Neural cell (in vitro differentiated cells): ENCODE data around the gene VAX1. TPM values are rescaled to one million over a fixed set of nuclear protein-coding genes. Genes with fewer than 3 reads are reported as not detected.

Experiments used
- H2AFZ ChIP-seq: fragments of 200-600, 300-800 bp; sonication (generic), shearing (Covaris generic); 2 replicates; pipeline ENCODE4 v1.6.0; 2014; ENCODE audit warnings: low read depth, mild to moderate bottlenecking, antibody characterized with exemption, low read length, moderate library complexity
- H3F3A ChIP-seq: fragments of 200-600 bp; shearing (Covaris generic); 2 replicates; pipeline ENCODE4 v1.6.1; 2016; ENCODE audit warnings: mild to moderate bottlenecking, moderate library complexity, mixed read lengths, antibody characterized with exemption, low read length; ENCODE audit not compliant: insufficient read depth, poor library complexity, severe bottlenecking
- H3K27ac ChIP-seq: fragments of 200-600, 300-800 bp; sonication (generic), shearing (Covaris generic); 2 replicates; pipeline ENCODE4 v1.5.1; 2014; ENCODE audit warnings: mild to moderate bottlenecking, low read length, moderate library complexity
- H3K27me3 ChIP-seq: fragments of 300-800, 200-600 bp; sonication (generic), shearing (Covaris generic); 2 replicates; pipeline ENCODE4 v1.6.0; 2014; ENCODE audit warnings: mild to moderate bottlenecking, low read depth, low read length, moderate library complexity; ENCODE audit not compliant: insufficient read depth
- H3K36me3 ChIP-seq: fragments of 300-800, 200-600 bp; sonication (generic), shearing (Covaris generic); 2 replicates; pipeline ENCODE4 v1.5.1; 2014; ENCODE audit warnings: mild to moderate bottlenecking, antibody characterized with exemption, low read length, moderate library complexity; ENCODE audit not compliant: insufficient read depth
- H3K4me2 ChIP-seq: fragments of 300-800, 200-600 bp; sonication (generic), shearing (Covaris generic); 2 replicates; pipeline ENCODE4 v1.6.0; 2014; ENCODE audit warnings: mild to moderate bottlenecking, low read length
- H3K4me3 ChIP-seq: fragments of 300-800, 200-600 bp; sonication (generic), shearing (Covaris generic); 2 replicates; pipeline ENCODE4 v1.5.1; 2014; ENCODE audit warnings: mild to moderate bottlenecking, low read length, moderate library complexity
- H3K79me2 ChIP-seq: fragments of 200-600 bp; shearing (Covaris generic); replicated peaks from 2 replicates; pipeline ENCODE4 v1.6.0; 2014; ENCODE audit warnings: mild to moderate bottlenecking, low read length, moderate library complexity; ENCODE audit not compliant: insufficient read depth
- H3K9ac ChIP-seq: fragments of 300-800, 200-600 bp; sonication (generic), shearing (Covaris generic); 2 replicates; pipeline ENCODE4 v1.6.1; 2016; ENCODE audit warnings: mild to moderate bottlenecking, low read length, mixed read lengths
- H3K9me2 ChIP-seq: fragments of 200-600 bp; shearing (Covaris generic); 2 replicates; pipeline ENCODE4 v1.6.1; 2016; ENCODE audit warnings: mild to moderate bottlenecking, low read length, mixed read lengths; ENCODE audit not compliant: insufficient read depth
- H3K9me3 ChIP-seq: fragments of 200-600, 300-800 bp; sonication (generic), shearing (Covaris generic); 2 replicates; pipeline ENCODE4 v1.6.1; 2016; ENCODE audit warnings: mild to moderate bottlenecking, mixed run types, low read length, moderate library complexity, mixed read lengths
- H4K20me1 ChIP-seq: fragments of 200-600 bp; shearing (Covaris generic); 2 replicates; pipeline ENCODE4 v1.6.1; 2016; ENCODE audit warnings: mild to moderate bottlenecking, mixed run types; ENCODE audit not compliant: insufficient read depth
- EP300 ChIP-seq: fragments of 450-650 bp; conservative IDR thresholded peaks from 2 replicates; pipeline ENCODE4 v1.6.1; 2014; ENCODE audit warnings: antibody characterized with exemption, mild to moderate bottlenecking, moderate library complexity; ENCODE audit not compliant: poor library complexity, severe bottlenecking
- EZH2 ChIP-seq: fragments of 200-600, 300-800 bp; shearing (Covaris generic), sonication (generic); IDR thresholded peaks from 2 replicates; pipeline ENCODE4 v1.6.1; 2014; ENCODE audit warnings: antibody characterized with exemption, low read length, borderline replicate concordance, mild to moderate bottlenecking; ENCODE audit not compliant: insufficient read depth, poor library complexity, severe bottlenecking
- MXI1 ChIP-seq: fragments of 450-650 bp; conservative IDR thresholded peaks from 2 replicates; pipeline ENCODE4 v1.6.1; 2014; ENCODE audit warnings: antibody characterized with exemption, mild to moderate bottlenecking; ENCODE audit not compliant: poor library complexity, severe bottlenecking
- POLR2AphosphoS5 ChIP-seq: IDR thresholded peaks from 2 replicates; pipeline ENCODE4 v1.6.1; 2012
- RAD21 ChIP-seq: fragments of 450-650 bp; conservative IDR thresholded peaks from 2 replicates; pipeline ENCODE4 v1.6.1; 2014; ENCODE audit warnings: antibody characterized with exemption, mild to moderate bottlenecking, moderate library complexity
- TAF1 ChIP-seq: IDR thresholded peaks from 2 replicates; pipeline ENCODE4 v1.6.1; 2012; ENCODE audit warnings: low read depth
- polyA plus RNA-seq: library from polyadenylated mRNA; depleted of rRNA; stranded (reverse); fragments of >200 nt; gene quantifications from 2 replicates; pipeline ENCODE4 v1.2.3, GENCODE V29; 2014
- TF ChIP-seq, protein P1 (sequence below): IDR thresholded peaks from 2 replicates; pipeline ENCODE4 v1.6.1; 2012; ENCODE audit warnings: borderline replicate concordance
- TF ChIP-seq, protein P2 (sequence below): fragments of 450-650 bp; IDR thresholded peaks from 2 replicates; pipeline ENCODE4 v1.5.1; 2014; ENCODE audit warnings: antibody characterized with exemption, mild to moderate bottlenecking, moderate library complexity; ENCODE audit not compliant: poor library complexity, severe bottlenecking

Gene VAX1
- polyA plus RNA-seq, 1 donor from 2014 or later = 0.63 TPM

DNA sequence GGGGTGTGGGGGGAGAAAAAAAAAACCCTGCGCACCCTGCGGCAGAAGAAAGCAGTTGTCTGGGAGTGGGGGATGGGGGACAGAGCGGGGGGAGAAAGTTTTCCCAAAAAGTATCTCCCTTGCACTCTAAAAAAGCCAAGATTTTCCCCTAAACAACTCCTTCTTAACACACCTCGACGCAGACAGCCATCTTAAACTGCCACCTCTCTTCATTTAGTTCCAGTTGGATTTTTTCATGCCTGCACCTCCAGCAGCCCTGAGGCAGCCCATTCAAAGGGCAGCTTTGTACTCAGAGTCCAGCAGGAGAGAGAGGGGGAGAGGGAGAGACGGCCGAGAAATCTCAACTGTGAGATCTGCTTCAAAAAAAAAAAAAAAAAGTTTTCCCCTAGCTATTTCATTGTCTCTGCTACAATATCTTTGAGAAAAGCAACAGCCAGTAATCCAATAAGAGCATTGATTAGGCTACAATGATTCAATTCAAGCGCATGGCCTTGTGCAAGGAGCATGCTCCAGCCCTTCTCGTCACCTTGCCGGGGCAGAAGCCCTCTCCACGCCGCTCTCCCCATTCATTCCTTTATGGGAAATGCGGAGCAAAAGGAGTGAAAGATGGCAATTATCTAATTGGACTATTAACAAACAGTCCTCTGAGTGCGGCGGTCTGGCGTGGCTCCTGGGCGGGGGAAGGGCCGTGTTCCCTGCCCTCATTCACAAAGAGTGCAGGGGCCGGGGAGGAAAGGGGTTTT, 939 bp upstream of the VAX1 start:
- Histone ChIP-seq H2AFZ (no peak overlapping the region), H3K36me3 (no peaks in the 10 kb centered on the region), H3K9ac (no peak overlapping the region), H3K4me3 (no peak overlapping the region), H4K20me1 (no peaks in the 10 kb centered on the region), H3F3A (no peaks in the 10 kb centered on the region), H3K27ac (no peak overlapping the region), H3K9me3 (no peaks in the 10 kb centered on the region), H3K79me2 (peaks cover 41% of the 10 kb centered on the region), H3K27me3 (peaks cover 73% of the 10 kb centered on the region), H3K4me2 (no peak overlapping the region), H3K9me2 (no peaks in the 10 kb centered on the region)
- no peak for TF ChIP-seq RAD21
- TF ChIP-seq TAF1 = no peak
- TF ChIP-seq, protein P1, sequence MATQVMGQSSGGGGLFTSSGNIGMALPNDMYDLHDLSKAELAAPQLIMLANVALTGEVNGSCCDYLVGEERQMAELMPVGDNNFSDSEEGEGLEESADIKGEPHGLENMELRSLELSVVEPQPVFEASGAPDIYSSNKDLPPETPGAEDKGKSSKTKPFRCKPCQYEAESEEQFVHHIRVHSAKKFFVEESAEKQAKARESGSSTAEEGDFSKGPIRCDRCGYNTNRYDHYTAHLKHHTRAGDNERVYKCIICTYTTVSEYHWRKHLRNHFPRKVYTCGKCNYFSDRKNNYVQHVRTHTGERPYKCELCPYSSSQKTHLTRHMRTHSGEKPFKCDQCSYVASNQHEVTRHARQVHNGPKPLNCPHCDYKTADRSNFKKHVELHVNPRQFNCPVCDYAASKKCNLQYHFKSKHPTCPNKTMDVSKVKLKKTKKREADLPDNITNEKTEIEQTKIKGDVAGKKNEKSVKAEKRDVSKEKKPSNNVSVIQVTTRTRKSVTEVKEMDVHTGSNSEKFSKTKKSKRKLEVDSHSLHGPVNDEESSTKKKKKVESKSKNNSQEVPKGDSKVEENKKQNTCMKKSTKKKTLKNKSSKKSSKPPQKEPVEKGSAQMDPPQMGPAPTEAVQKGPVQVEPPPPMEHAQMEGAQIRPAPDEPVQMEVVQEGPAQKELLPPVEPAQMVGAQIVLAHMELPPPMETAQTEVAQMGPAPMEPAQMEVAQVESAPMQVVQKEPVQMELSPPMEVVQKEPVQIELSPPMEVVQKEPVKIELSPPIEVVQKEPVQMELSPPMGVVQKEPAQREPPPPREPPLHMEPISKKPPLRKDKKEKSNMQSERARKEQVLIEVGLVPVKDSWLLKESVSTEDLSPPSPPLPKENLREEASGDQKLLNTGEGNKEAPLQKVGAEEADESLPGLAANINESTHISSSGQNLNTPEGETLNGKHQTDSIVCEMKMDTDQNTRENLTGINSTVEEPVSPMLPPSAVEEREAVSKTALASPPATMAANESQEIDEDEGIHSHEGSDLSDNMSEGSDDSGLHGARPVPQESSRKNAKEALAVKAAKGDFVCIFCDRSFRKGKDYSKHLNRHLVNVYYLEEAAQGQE = no peak
- TF ChIP-seq EP300 = no peak
- TF ChIP-seq POLR2AphosphoS5 = no peak
- TF ChIP-seq, protein P2, sequence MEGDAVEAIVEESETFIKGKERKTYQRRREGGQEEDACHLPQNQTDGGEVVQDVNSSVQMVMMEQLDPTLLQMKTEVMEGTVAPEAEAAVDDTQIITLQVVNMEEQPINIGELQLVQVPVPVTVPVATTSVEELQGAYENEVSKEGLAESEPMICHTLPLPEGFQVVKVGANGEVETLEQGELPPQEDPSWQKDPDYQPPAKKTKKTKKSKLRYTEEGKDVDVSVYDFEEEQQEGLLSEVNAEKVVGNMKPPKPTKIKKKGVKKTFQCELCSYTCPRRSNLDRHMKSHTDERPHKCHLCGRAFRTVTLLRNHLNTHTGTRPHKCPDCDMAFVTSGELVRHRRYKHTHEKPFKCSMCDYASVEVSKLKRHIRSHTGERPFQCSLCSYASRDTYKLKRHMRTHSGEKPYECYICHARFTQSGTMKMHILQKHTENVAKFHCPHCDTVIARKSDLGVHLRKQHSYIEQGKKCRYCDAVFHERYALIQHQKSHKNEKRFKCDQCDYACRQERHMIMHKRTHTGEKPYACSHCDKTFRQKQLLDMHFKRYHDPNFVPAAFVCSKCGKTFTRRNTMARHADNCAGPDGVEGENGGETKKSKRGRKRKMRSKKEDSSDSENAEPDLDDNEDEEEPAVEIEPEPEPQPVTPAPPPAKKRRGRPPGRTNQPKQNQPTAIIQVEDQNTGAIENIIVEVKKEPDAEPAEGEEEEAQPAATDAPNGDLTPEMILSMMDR = no peak
- TF ChIP-seq EZH2 = no peak
- TF ChIP-seq MXI1 = no peak

DNA sequence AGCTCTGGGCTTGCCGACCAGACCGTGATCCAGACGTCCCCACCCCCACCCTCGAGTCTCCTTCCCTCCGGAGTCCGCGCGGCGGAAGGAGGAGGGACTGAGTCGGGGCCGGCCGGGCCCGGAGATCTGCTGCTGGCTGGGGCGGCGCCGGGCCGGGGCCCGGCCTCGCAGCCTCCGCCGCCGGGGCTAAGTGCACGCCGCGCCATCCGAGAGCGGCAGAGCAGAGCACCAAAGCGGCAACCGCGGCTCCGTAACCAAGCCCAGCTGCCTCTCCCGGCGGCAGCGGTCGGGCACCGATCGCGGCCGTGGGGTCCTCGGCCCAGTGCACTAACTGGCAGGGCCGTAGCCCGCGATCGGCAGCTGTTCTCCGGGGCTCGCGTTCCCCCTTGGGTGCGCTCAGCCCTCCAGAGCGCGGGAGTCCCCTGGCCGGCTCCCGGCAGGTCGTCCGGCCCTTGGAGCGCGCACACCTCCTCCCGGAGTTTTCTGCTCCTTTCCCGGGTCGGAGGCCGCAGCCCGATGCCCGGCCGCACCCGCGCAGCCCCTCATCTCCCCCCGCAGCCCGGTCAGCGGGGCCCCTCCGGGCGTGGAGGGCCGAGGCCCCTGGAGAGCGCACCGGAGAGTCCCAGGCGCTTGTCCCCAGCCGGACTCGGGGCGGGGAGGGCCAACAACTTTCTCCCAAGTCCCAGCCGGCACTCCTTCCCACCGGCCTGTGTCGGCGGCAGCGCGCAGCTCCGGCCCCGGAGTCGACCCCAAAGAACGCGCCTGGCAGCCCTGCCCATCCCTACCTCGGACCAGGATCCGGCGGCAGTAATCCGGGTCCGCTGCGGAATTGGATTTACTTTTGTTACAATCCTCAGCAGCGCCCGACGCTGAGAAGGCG, 799 bp downstream of the VAX1 start:
- peaks cover 58% of the 10 kb centered on the region for H3K79me2 ChIP-seq
- H3K9me2 ChIP-seq = no peaks in the 10 kb centered on the region
- peak overlapping the region; percentile 56 for H3K9ac ChIP-seq
- no peaks in the 10 kb centered on the region for H3F3A ChIP-seq
- no peak overlapping the region for H3K27ac ChIP-seq
- H3K4me3 ChIP-seq = peak overlapping the region; percentile 69
- H3K36me3 ChIP-seq = no peaks in the 10 kb centered on the region
- H3K27me3 ChIP-seq = peaks cover 88% of the 10 kb centered on the region
- H2AFZ ChIP-seq = no peak overlapping the region
- TF ChIP-seq, protein P1 = no peak
- TF ChIP-seq EZH2 (no peak), POLR2AphosphoS5 (peak; percentile 50)
- H3K9me3 ChIP-seq = no peaks in the 10 kb centered on the region
- H3K4me2 ChIP-seq = peak overlapping the region; percentile 39
- H4K20me1 ChIP-seq = no peaks in the 10 kb centered on the region
